Thyroid gland (tissue), 4 donors: ENCODE measurements around the gene TFCP2L1. TPM values are rescaled to one million over a fixed set of nuclear protein-coding genes. Genes with fewer than 3 reads are reported as not detected.

Source experiments
- DNase-seq, 2 donors: peaks; one replicate each; pipeline ENCODE4 v3.0.0-alpha.2; 2019
- H3K27ac ChIP-seq, 3 donors: fragments of 200-600 bp; sonication (generic); 1 replicate in 2 of 3; 2 replicates in 1 of 3; pipeline ENCODE4 v1.5.1; 2016 to 2019; ENCODE audit warnings: mild to moderate bottlenecking in 1 of 3, moderate library complexity in 1 of 3
- H3K27me3 ChIP-seq: fragments of 200-600 bp; sonication (generic); one replicate; pipeline ENCODE4 v1.5.1; 2019
- H3K36me3 ChIP-seq, 2 donors: fragments of 200-600 bp; sonication (generic); one replicate each; pipeline ENCODE4 v1.5.1; 2016 to 2019
- H3K4me1 ChIP-seq, 2 donors: fragments of 200-600 bp; sonication (generic); one replicate each; pipeline ENCODE4 v1.5.1; 2017 to 2019
- H3K4me3 ChIP-seq, 3 donors: fragments of 200-600 bp; sonication (generic); replicated peaks in 1 of 3; 1 replicate in 2 of 3; 2 replicates in 1 of 3; pipeline ENCODE4 v1.5.1; 2016; ENCODE audit warnings: mild to moderate bottlenecking in 1 of 3
- H3K9me3 ChIP-seq: fragments of 200-600 bp; sonication (generic); one replicate; pipeline ENCODE4 v1.5.1; 2017
- CTCF ChIP-seq, 6 experiments: fragments of 200-600 bp in 3 of 6; fragments of 450-650 bp in 3 of 6; sonication (generic) in 3 of 6; IDR thresholded peaks; one replicate each; pipeline ENCODE4 v1.5.1; 2016 to 2019; ENCODE audit warnings: antibody characterized with exemption in 6 of 6, mild to moderate bottlenecking in 2 of 6, inconsistent platforms in 1 of 6, moderate library complexity in 1 of 6
- POLR2A ChIP-seq, 2 donors: fragments of 450-650 bp; IDR thresholded peaks; one replicate each; pipeline ENCODE4 v1.6.1; 2017; ENCODE audit warnings: antibody characterized with exemption in 2 of 2, mild to moderate bottlenecking in 2 of 2, moderate library complexity in 1 of 2
- WGBS, 2 donors: methylation state at CpG; one replicate each; pipeline ENCODE4 v1.1.5; 2017; 5-methylcytosine and 5-hydroxymethylcytosine counted together
- intact Hi-C: fragments of 100-400 bp; cut with DNase I; formaldehyde crosslinking; loops from one replicate; pipeline ENCODE4 v1.15.1; 2023
- total RNA-seq, 4 donors: library from RNA; depleted of rRNA; stranded (reverse); fragments of >200 nt; gene quantifications; one replicate each; pipeline ENCODE4 v1.2.3, GENCODE V29; 2016

The TFCP2L1 gene
- total RNA-seq, 4 donors from 2014 or later: 97.4 to 188 (median 146) TPM

- Histone ChIP-seq H3K4me1 (no peaks in the 10 kb centered on the region), H3K4me3 (no peak overlapping the region), H3K36me3 (no peaks in the 10 kb centered on the region), H3K27me3 (no peaks in the 10 kb centered on the region), H3K9me3 (no peaks in the 10 kb centered on the region), H3K27ac (no peak overlapping the region)
- WGBS, 2 donors: 94% methylated on average over 4 to 13 of the region's 13 CpGs
- intact Hi-C loops: no loop called here
- TF ChIP-seq CTCF (IDR thresholded peaks at IDR 0.05) (no peak), POLR2A (IDR thresholded peaks at IDR 0.05) (no peak)
- DNase-seq: no peak
Measured at GRCh38 chr2:121209014-121209610, 75.9 kb downstream of the TFCP2L1 start.

- H3K27ac ChIP-seq: no peak overlapping the region
- TF ChIP-seq POLR2A (IDR thresholded peaks at IDR 0.05) (no peak), CTCF (IDR thresholded peaks at IDR 0.05) (no peak)
- no peak for DNase-seq
- no peaks in the 10 kb centered on the region for H3K4me1 ChIP-seq
- H3K27me3 ChIP-seq: no peaks in the 10 kb centered on the region
- H3K36me3 ChIP-seq: no peaks in the 10 kb centered on the region
- H3K4me3 ChIP-seq: no peak overlapping the region
- no peaks in the 10 kb centered on the region for H3K9me3 ChIP-seq
- intact Hi-C loops: no loop called here
- 79 to 94% methylated on average over 5 of the region's 5 CpGs for WGBS, 2 donors
Measured at GRCh38 chr2:121207494-121207893, 77.5 kb downstream of the TFCP2L1 start.

GRCh38 chr2:121205321-121205942, 79.6 kb downstream of the TFCP2L1 start:
- Histone ChIP-seq H3K9me3 (no peaks in the 10 kb centered on the region), H3K4me3 (no peak overlapping the region), H3K27me3 (no peaks in the 10 kb centered on the region), H3K36me3 (no peaks in the 10 kb centered on the region), H3K4me1 (no peaks in the 10 kb centered on the region), H3K27ac (no peak overlapping the region)
- 68 to 87% methylated on average over 7 to 10 of the region's 10 CpGs for WGBS, 2 donors
- peak; percentile 54 to 62 for DNase-seq
- intact Hi-C loops: no loop called here
- TF ChIP-seq CTCF (IDR thresholded peaks at IDR 0.05) (no peak), POLR2A (IDR thresholded peaks at IDR 0.05) (no peak)

- H3K36me3 ChIP-seq: no peaks in the 10 kb centered on the region
- no peaks in the 10 kb centered on the region for H3K27me3 ChIP-seq
- peak in 1 of 2 donors; percentile 0 for DNase-seq
- TF ChIP-seq POLR2A (IDR thresholded peaks at IDR 0.05): no peak
- TF ChIP-seq CTCF (IDR thresholded peaks at IDR 0.05): no peak
- H3K9me3 ChIP-seq: no peaks in the 10 kb centered on the region
- 96 to 97% methylated on average over 9 to 10 of the region's 10 CpGs for WGBS, 2 donors
- no peak overlapping the region for H3K27ac ChIP-seq
- intact Hi-C loops: no loop called here
- peaks cover 0 to under 1% of the 10 kb centered on the region in 2 donors for H3K4me1 ChIP-seq
- H3K4me3 ChIP-seq: no peak overlapping the region
Measured at GRCh38 chr2:121203591-121204249, 81.3 kb downstream of the TFCP2L1 start.
